ENCODE measurements around the gene FOXG1.

GRCh38 chr14:28759653-28760313, 6.8 kb upstream of the FOXG1 start:
- TF ChIP-seq EZH2 (IDR thresholded peaks at IDR 0.05; ENCODE audit: borderline replicate concordance, low read length) (no peak), CTCF (IDR thresholded peaks at IDR 0.05; ENCODE audit: low read length) (no peak)

All from OCI-LY1 (cell line).